Spleen (tissue), 11 donors: ENCODE data around the gene MARK2. TPM values are rescaled to one million over a fixed set of nuclear protein-coding genes. Genes with fewer than 3 reads are reported as not detected.
"Not testable (repeated sequence)": the region's sequence is repeated elsewhere in the genome, so short reads cannot be mapped to it uniquely, and the experiment has no call there.

ENCODE experiments used
- DNase-seq: peaks from one replicate; pipeline ENCODE4 v3.0.0-alpha.2; 2020
- H3K27ac ChIP-seq, 8 donors: fragments of 200-600 bp; sonication (generic) in 7 of 8; 1 replicate in 4 of 8; 2 replicates in 4 of 8; pipeline versions ENCODE4 v1.5.0 to v1.8.0; 2016 to 2021; ENCODE audit warnings: inconsistent platforms in 4 of 8, mild to moderate bottlenecking in 4 of 8, moderate library complexity in 1 of 8
- H3K27me3 ChIP-seq, 7 donors: fragments of 200-600 bp; sonication (generic) in 6 of 7; replicated peaks in 1 of 7; 1 replicate in 4 of 7; 2 replicates in 3 of 7; pipeline versions ENCODE4 v1.5.0 to v1.8.0; 2016 to 2021; ENCODE audit warnings: inconsistent platforms in 3 of 7, mild to moderate bottlenecking in 1 of 7
- H3K36me3 ChIP-seq, 6 donors: fragments of 200-600 bp; sonication (generic) in 5 of 6; 1 replicate in 4 of 6; 2 replicates in 2 of 6; pipeline versions ENCODE4 v1.5.0 to v1.8.0; 2016 to 2021; ENCODE audit warnings: inconsistent platforms in 2 of 6
- H3K4me1 ChIP-seq, 6 donors: fragments of 200-600 bp; sonication (generic) in 5 of 6; 1 replicate in 3 of 6; 2 replicates in 3 of 6; pipeline versions ENCODE4 v1.5.0 to v1.8.0; 2016 to 2021; ENCODE audit warnings: inconsistent platforms in 3 of 6
- H3K4me3 ChIP-seq, 8 donors: fragments of 200-600 bp; sonication (generic) in 7 of 8; 1 replicate in 4 of 8; 2 replicates in 4 of 8; pipeline versions ENCODE4 v1.5.0 to v1.8.0; 2016 to 2021; ENCODE audit warnings: inconsistent platforms in 4 of 8, mild to moderate bottlenecking in 4 of 8, moderate library complexity in 2 of 8
- H3K9me3 ChIP-seq, 8 donors: fragments of 200-600 bp; sonication (generic) in 7 of 8; 1 replicate in 4 of 8; 2 replicates in 4 of 8; pipeline versions ENCODE4 v1.5.0 to v1.8.0; 2016 to 2021; ENCODE audit warnings: inconsistent platforms in 4 of 8
- POLR2A ChIP-seq, 3 donors: fragments of 450-650 bp; IDR thresholded peaks; one replicate each; pipeline ENCODE4 v1.5.1; 2017; ENCODE audit warnings: antibody characterized with exemption in 3 of 3, mild to moderate bottlenecking in 1 of 3
- POLR2AphosphoS5 ChIP-seq, 3 donors: sonication (generic); formaldehyde crosslinking; IDR thresholded peaks; one replicate each; pipeline ENCODE4 v1.5.1; 2017; ENCODE audit warnings: antibody characterized with exemption in 3 of 3
- WGBS, 5 donors: extraction: QIAGEN DNeasy Blood & Tissue Kit in 3 of 5; methylation state at CpG; one replicate each; pipeline versions ENCODE4 v1.1.5 to v1.1.7; 2013 to 2018; 5-methylcytosine and 5-hydroxymethylcytosine counted together
- intact Hi-C: fragments of 100-400 bp; cut with DNase I; formaldehyde crosslinking; loops from one replicate; pipeline ENCODE4 v1.15.0; 2023; ENCODE audit warnings: low total_unique reads
- polyA plus RNA-seq, 3 donors: library from polyadenylated mRNA; stranded (reverse); fragments of 200-250 nt; gene quantifications; one replicate each; pipeline ENCODE4 v1.2.1, GENCODE V29; 2013
- total RNA-seq, 7 donors: library from RNA; depleted of rRNA in 3 of 7; stranded (reverse); fragments of >200 nt in 3 of 7; fragmentation: NEBNext Ultra II Directional in 4 of 7; extraction: Animal tissue kit (Norgen Biotek cat#: 25700) in 4 of 7; gene quantifications; one replicate each; pipeline versions ENCODE4 v1.1.0 to v1.2.1, GENCODE V29; 2016 to 2021
- TF ChIP-seq, protein P1 (sequence below), 11 experiments: fragments of 200-600 bp in 7 of 11; fragments of 450-650 bp in 4 of 11; sonication (generic) in 4 of 11; IDR thresholded peaks in 8 of 11; conservative IDR thresholded peaks in 3 of 11; 1 replicate in 7 of 11; 2 replicates in 4 of 11; pipeline versions ENCODE4 v1.4.0 to v1.8.0; 2016 to 2021; ENCODE audit warnings: antibody characterized with exemption in 11 of 11, inconsistent platforms in 4 of 11, mild to moderate bottlenecking in 1 of 11
- donor health status: healthy with polysubstance abuse.
- donor health status: DM: no; HTN: no; CAD: no; lungs with moderate emphysema.
- donor health status: DM: no; HTN: no; CAD: no.
- donor health status: Bipolar disorder and iron deficiency.
- donor health status: healthy.
- donor health status: DM: no; HTN: no; CAD: no.
- donor health status: DM: yes; HTN: yes; CAD: no.

Gene MARK2
- total and polyA plus RNA-seq, 10 donors, result 6.9 to 67.3 (median 45.3) TPM

DNA sequence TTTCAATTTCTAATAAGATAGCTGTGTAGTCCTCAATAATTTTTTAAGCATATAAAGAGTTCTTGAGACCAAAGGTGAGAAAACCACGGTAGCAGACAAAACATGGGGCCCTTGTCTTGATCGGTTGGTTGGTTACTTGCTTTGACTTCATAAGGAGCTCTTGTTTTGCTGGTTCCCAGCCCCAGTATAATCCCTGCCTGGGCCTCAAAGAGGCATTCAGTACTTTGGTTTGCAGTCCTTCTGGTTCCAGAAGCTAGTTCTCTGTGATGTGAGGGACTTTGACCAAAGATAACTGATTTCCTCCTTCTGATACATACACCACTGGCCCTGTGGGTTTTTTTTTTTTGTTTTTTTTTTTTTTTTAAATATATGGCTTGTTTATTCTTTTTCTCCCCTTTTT, 17.1 kb downstream of the MARK2 start:
- Histone ChIP-seq H3K4me1 (peaks cover 24 to 99% (median 73%) of the 10 kb centered on the region in 6 donors), H3K9me3 (no peaks in the 10 kb centered on the region), H3K27me3 (no peaks in the 10 kb centered on the region), H3K4me3 (no peak overlapping the region), H3K36me3 (peaks cover 0 to 60% (median 2%) of the 10 kb centered on the region in 6 donors), H3K27ac (peak overlapping the region in 4 of 8 donors; percentile 31 to 90 (median 76))
- WGBS, 5 donors, result 67 to 86% (median 73%) methylated on average over 2 of the region's 2 CpGs
- no peak for TF ChIP-seq POLR2AphosphoS5 (IDR thresholded peaks at IDR 0.05)
- TF ChIP-seq POLR2A (IDR thresholded peaks at IDR 0.05), result no peak
- TF ChIP-seq, protein P1, sequence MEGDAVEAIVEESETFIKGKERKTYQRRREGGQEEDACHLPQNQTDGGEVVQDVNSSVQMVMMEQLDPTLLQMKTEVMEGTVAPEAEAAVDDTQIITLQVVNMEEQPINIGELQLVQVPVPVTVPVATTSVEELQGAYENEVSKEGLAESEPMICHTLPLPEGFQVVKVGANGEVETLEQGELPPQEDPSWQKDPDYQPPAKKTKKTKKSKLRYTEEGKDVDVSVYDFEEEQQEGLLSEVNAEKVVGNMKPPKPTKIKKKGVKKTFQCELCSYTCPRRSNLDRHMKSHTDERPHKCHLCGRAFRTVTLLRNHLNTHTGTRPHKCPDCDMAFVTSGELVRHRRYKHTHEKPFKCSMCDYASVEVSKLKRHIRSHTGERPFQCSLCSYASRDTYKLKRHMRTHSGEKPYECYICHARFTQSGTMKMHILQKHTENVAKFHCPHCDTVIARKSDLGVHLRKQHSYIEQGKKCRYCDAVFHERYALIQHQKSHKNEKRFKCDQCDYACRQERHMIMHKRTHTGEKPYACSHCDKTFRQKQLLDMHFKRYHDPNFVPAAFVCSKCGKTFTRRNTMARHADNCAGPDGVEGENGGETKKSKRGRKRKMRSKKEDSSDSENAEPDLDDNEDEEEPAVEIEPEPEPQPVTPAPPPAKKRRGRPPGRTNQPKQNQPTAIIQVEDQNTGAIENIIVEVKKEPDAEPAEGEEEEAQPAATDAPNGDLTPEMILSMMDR (IDR thresholded peaks at IDR 0.05 in 8 of 11, conservative IDR thresholded peaks at IDR 0.05 in 3 of 11), result no peak
- intact Hi-C loops, result no loop called here
- no peak for DNase-seq

DNA sequence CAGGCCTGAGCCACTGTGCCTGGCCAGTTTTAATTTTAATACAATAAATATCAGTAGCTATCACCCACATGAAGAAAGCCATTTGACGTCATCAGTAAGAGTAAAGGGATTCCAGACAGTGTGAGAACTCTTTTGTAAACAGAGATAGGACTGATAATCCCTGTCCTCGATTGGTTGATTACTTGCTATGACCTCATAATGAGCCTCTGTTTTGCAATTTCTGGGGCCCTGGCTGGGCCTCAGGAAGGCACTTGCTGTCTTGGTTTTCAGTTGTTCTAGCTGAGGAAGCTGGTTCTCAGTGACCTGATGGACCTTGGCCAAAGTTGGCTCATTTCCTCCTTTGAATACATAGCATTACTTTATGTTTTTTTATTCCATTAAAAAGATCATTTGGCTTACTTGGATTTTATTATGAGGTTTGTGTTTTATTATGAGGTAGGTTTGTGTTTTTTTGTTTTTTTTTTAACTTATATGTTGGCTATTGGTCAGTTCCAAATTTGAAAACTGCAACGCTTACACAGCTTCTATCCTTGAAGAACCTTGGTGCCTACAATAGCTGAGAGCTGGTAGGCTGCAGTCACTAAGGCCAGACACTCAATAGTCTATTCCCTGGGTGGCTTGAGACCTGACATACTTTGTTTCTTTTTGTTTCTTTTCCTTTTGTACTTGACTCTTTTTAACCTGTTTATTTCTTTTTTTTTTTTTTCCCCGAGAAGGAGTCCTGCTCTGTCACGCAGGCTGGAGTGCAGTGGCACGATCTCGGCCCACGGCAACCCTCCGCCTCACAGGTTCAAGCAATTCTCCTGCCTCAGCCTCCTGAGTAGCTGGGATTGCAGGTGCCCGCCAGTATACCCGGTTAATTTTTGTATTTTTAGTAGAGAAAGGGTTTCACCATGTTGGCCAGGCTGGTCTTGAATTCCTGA, 20.0 kb downstream of the MARK2 start:
- H3K4me1 ChIP-seq, result peaks cover 14 to 98% (median 67%) of the 10 kb centered on the region in 6 donors
- no peak overlapping the region for H3K4me3 ChIP-seq
- H3K27me3 ChIP-seq, result no peaks in the 10 kb centered on the region
- peaks cover 0 to 62% (median 8%) of the 10 kb centered on the region in 6 donors for H3K36me3 ChIP-seq
- peak overlapping the region; percentile 37 to 90 (median 77) for H3K27ac ChIP-seq
- H3K9me3 ChIP-seq, result no peaks in the 10 kb centered on the region
- intact Hi-C loops, result no loop called here
- WGBS, 5 donors, result 75 to 88% (median 79%) methylated on average over 11 of the region's 11 CpGs
- peak in 1 of 3 donors; percentile 72 for TF ChIP-seq POLR2AphosphoS5 (IDR thresholded peaks at IDR 0.05)
- TF ChIP-seq POLR2A (IDR thresholded peaks at IDR 0.05), result no peak
- peak; percentile 64 for DNase-seq

GRCh38 chr11:63862923-63863322, 24.0 kb downstream of the MARK2 start:
- peaks cover 21 to 98% (median 78%) of the 10 kb centered on the region in 6 donors for H3K4me1 ChIP-seq
- intact Hi-C loops, result no loop called here
- TF ChIP-seq, protein P1 (IDR thresholded peaks at IDR 0.05 in 8 of 11, conservative IDR thresholded peaks at IDR 0.05 in 3 of 11), result no peak
- TF ChIP-seq POLR2AphosphoS5 (IDR thresholded peaks at IDR 0.05) (peak in 1 of 3 donors; percentile 20), POLR2A (IDR thresholded peaks at IDR 0.05) (no peak)
- no peak for DNase-seq
- WGBS, 5 donors, result 9 to 19% (median 16%) methylated on average over 4 of the region's 4 CpGs
- no peaks in the 10 kb centered on the region for H3K27me3 ChIP-seq
- peak overlapping the region in 7 of 8 donors; percentile 20 to 80 (median 65) for H3K27ac ChIP-seq
- no peaks in the 10 kb centered on the region for H3K9me3 ChIP-seq
- H3K4me3 ChIP-seq, result peak overlapping the region in 1 of 8 donors; percentile 16
- H3K36me3 ChIP-seq, result peaks cover 0 to 66% (median 8%) of the 10 kb centered on the region in 6 donors

DNA sequence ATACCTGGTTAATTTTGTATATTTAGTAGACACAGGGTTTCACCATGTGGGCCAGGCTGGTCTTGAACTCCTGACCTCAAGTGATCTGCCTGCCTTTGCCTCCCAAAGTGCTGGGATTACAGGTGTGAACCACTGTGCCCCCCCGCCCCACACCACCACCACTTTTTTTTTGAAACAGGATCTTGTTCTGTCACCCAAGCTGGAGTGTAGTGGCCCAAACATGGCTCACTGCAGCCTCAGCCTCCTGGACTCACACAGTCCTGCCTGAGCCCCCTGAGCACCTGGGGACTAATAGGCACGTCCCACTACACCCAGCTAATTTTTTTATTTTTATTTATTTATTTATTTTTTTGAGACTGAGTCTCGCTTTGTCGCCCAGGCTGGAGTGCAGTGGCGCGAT, 24.7 kb downstream of the MARK2 start:
- H3K9me3 ChIP-seq, intact Hi-C loops, DNase-seq, H3K4me3 ChIP-seq, H3K27me3 ChIP-seq: not testable (repeated sequence)
- Histone ChIP-seq H3K27ac (peak overlapping the region in 5 of 8 donors; percentile 37 to 80 (median 69)), H3K4me1 (peaks cover 28 to 98% (median 78%) of the 10 kb centered on the region in 6 donors), H3K36me3 (peaks cover 0 to 67% (median 8%) of the 10 kb centered on the region in 6 donors)
- WGBS, 5 donors, result 94 to 99% (median 96%) methylated on average over 6 of the region's 6 CpGs

- no peaks in the 10 kb centered on the region for H3K27me3 ChIP-seq
- H3K36me3 ChIP-seq, result peaks cover 0 to 52% (median 8%) of the 10 kb centered on the region in 6 donors
- H3K27ac ChIP-seq, result peak overlapping the region in 6 of 8 donors; percentile 31 to 83 (median 62)
- H3K4me1 ChIP-seq, result peaks cover 50 to 99% (median 91%) of the 10 kb centered on the region in 6 donors
- DNase-seq, result no peak
- no peaks in the 10 kb centered on the region for H3K9me3 ChIP-seq
- H3K4me3 ChIP-seq, result peak overlapping the region in 1 of 8 donors; percentile 21
- intact Hi-C loops, result no loop called here
- WGBS, 5 donors, result 22 to 46% (median 30%) methylated on average over 4 of the region's 4 CpGs
- TF ChIP-seq POLR2A (IDR thresholded peaks at IDR 0.05), result no peak
- TF ChIP-seq, protein P1 (IDR thresholded peaks at IDR 0.05 in 8 of 11, conservative IDR thresholded peaks at IDR 0.05 in 3 of 11), result no peak
- TF ChIP-seq POLR2AphosphoS5 (IDR thresholded peaks at IDR 0.05), result peak in 1 of 3 donors; percentile 23
Observed at GRCh38 chr11:63866211-63866610, 27.3 kb downstream of the MARK2 start.
